HG02588 (cell line): ENCODE results near the gene SRPK1.
"Not testable (repeated sequence)": the region's sequence is repeated elsewhere in the genome, so short reads cannot be mapped to it uniquely, and the experiment has no call there.

Experiments used
- ATAC-seq: cut with Tn5 transposase; IDR thresholded peaks from one replicate; pipeline ENCODE4 v1.9.1; 2021; ENCODE audit warnings: mild to moderate bottlenecking, moderate library complexity; ENCODE audit not compliant: unreplicated experiment

SRPK1 gene

DNA sequence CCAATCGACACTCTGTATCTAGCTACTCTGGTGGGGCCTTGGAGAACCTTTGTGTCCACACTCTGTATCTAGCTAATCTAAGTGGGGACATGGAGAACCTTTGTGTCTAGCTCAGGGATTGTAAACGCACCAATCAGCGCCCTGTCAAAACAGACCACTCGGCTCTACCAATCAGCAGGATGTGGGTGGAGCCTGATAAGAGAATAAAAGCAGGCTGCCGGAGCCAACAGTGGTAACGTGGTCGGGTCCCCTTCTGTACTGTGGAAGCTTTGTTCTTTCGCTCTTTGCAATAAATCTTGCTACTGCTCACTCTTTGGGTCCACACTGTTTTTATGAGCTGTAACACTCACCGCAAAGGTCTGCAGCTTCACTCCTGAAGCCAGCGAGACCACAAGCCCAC lies 11.0 kb upstream of the SRPK1 start:
- not testable (repeated sequence) for ATAC-seq

DNA sequence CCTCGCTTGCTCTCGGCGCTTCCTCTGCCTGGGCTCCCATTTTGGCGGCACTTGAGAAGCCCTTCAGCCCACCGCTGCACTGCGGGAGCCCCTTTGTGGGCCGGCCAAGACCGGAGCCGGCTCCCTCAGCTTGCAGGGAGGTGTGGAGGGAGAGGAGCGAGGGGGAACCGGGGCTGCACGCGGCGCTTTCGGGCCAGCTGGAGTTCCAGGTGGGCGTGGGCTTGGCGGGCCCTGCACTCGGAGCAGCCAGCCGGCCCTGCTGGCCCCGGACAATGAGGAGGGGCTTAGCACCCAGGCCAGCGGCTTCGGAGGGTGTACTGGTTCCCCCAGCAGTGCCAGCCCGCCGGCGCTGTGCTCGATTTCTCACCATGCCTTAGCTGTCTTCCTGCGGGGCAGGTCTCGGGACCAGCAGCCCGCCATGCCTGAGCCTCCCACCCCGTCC lies 10.2 kb upstream of the SRPK1 start:
- no peak for ATAC-seq

DNA sequence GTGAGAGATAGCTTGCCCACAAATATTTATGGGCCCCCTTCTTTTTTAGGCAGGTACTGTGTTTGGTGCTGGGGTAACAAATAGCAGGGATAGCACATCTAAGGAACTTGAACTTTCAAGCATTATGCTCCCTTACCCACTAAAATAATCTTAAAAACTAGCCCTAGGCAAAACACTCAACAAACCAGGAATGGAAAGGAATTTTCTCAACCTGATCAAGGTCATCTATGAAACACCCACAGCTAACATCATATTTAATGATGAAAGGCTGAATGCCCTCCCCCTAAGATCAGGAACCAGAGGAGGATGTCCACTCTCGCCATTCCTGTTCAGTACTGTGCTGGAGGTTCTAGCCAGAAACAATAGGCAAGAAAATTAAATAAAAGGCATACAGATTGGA lies 8.7 kb upstream of the SRPK1 start:
- ATAC-seq = no peak

DNA sequence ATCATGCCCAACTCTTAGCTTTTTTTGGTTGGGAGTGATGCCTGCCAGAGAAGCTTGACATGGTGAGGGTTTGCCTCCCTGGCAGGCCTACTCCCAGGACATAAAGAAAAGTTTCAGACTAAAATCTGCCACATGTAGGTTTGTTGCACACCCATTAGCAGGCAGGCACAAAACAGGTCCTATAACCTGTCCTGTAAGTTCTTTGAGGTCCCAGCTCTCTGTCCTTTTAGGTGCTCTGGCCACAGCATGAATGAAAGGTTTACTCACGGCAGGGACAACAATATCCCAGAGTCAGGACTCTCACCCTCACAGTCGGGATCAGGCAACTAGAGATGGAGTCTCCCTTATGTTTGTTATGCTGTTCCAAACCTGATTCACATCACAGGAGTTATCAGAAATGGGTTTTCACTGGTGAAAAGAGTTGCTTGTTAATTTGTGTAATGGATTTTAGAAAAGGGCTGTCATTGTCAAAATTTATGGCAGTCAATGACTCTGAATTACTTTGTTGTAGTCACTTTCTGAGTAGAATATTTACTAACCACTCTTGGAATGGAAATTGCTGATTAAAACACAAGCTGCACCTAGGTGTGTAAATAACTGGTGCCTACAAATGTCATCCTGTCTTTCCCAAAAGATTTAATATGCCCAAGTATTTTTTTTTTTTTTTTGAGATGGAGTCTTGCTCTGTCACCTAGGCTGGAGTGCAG lies 5.8 kb upstream of the SRPK1 start:
- no peak for ATAC-seq

DNA sequence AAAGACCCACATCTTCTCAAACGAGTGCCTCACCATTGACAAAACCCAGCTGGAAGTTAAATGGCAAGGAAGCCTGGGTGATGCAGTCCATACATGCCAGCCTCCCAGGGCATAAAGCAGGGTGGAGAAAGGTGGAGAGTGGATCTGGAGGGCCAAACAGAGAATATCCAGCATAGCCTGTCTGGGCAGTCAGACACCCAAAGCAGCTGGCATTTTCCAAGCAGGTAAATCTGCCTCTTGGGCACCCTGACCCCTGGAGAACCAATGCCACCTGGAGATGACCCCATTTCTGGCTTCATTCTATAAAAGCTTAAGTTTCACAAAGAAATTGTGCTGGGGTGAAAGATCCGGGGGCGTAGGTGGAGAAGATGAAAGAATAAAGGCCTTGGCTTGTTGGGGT lies 5.1 kb upstream of the SRPK1 start:
- no peak for ATAC-seq

DNA sequence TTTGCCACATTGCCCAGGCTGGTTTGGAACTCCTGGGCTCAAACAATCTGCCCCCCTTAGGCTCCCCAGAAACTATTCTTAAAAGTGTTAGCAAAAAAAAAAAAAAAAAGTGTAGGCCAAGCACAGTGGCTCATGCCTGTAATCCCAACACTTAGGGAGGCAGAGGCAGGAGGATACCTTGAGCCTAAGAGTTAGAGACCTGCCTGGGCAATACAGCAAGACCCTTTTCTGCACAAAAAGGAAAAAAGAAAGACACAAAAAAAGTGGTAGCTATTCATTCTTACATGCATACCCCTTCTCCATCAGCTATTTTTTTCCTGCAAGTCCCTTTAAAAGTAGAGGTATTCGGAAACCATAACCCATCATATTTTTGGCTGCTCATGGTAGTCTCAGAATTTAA lies 3.2 kb upstream of the SRPK1 start:
- ATAC-seq = no peak

DNA sequence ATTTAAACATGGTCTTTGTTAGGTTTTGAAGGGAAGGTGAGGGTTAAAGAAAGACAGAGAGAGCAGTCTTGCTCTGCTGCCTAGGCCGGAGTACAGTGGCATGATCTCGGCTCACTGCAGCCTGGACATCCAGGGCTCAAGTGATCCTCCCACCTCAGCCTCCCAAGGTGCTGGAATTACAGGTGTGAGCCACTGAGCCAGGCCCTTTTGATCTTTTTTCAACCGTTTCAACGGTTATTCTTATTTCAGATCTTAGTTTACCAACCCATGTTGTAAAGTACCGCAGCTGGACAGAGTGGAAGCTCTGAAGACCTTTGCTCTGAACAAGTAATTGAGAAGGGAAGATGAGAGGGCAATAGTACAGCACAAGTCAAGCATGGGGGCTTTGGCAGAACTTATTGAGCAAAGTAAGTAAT lies 1.2 kb upstream of the SRPK1 start:
- no peak for ATAC-seq

DNA sequence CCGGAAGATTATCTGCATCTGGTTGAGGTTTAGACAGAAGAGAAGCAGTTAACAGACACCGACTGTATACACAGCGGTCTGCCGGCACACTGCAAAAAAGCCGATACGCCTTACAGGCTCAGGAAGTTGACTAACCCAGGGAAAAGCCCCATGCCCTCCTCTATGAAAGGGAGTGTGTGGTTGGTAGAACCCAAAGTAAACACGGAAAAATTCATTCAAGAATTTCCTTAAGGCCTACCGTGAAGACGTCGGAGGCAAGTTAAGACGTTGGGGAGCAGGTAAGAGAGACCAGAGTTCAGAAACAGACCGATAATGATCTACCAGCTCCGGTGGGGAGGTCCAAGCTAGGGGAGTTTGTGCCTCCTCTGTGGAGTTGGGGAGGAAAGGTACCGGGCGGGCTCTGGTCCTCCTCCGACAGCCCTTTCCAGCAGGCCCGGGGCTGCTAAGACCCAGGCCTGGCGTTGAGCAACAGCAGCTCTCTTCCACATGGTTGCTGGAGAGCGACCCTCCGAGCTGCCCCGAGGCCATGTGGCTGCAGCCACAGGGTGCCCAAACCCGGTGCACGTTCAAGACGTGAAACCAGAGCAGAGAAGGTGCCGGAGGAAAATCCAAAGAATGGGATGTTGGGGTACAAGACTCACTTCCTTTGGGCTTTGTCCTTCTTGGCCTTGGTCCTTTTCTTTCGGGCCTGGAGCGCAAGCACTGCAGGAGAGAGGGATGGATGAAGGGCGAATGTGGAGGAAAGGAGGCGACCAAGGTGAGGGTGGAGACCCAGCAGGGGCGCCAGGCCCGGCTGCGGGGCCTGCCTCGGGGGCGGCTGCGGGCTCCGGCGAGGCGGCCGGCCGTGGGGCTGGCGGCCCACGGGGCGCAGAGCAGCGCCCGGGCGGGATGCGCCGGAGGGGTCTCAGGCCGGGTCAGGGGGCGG lies 809 bp downstream of the SRPK1 start:
- ATAC-seq = peak; percentile 31

DNA sequence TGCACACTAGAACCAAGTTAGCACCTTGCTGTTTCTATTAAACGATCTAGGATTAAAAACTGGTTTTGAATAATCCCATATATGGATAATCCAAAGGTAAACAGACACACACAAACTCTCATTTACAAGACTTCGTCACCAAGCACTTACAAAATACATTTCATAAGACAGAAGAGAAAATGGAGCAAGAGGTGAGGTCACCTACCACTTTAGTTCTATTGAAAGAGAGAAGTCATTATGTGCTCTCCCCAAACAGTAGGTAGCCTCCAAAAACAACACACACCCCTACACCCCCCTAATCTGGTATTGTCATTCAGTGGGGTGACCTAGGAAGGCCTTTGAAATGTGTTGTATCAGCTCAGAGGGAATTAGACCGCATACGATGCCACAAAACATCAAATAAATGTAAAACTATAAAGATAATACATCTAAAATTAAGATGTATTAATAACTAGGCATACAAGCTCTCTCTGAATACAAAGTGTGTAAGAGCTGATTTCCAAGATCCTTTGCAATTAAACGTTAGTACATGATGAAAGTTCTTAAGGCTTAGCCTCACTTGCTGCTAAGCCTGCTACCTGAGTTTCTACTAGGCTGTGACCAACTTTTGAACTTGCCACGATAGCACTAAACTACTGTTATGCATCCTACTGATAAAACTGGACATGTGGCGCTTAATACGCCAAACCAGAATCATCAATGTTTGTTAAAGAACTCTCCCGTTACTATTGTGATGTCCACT lies 1.6 kb downstream of the SRPK1 start:
- ATAC-seq = no peak

DNA sequence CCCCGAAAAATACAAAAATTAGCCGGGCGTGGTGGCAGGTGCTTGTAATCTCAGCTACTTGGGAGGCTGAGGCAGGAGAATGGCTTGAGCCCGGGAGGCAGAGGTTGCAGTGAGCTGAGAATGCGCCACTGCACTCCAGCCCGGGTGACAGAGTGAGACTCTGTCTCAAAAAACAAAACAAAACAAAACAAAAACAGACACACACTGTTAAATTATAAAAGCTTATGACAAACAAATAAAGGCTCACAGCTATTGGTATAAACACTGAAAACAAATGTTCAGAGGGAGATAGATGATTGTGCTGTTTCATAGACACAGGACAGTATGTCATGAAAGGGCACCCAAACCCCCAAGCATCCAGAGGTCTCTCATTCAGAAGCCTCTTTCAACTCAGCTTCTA lies 4.0 kb downstream of the SRPK1 start:
- ATAC-seq = not testable (repeated sequence)

DNA sequence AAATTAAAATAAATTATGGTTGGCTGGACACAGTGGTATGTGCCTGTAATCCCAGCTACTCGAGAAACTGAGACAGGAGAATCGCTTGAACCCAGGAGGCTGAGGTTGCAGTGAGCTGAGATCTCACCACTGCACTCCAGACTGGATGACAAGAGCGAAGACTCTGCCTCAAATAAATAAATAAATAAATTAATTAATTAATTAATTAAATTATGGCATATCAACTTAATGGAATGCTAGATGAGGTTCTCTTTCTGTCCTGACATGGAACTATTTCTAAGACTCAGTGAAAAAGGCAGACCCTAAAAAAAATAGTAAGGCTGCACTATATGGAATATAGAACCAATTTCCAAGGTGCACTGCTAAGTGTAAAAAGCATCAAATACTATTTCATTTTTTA lies 4.8 kb downstream of the SRPK1 start:
- ATAC-seq = no peak

DNA sequence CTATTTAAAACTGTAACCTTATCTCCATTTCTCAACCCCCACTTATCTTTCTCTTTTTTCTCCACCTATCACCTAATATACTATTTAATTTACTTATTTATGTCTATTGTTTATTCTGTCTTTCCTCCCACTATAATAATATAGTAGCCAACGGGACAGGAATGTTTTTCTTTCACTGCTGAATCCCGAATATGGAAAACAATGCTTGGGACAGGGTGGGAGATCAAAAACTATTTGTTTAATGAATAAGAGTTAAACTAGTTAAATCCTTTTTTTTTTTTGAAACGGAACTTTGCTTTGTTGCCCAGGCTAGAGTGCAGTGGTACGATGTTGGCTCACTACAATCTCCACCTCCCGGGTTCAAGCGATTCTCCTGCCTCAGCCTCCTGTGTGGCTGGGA lies 6.4 kb downstream of the SRPK1 start:
- ATAC-seq = no peak

DNA sequence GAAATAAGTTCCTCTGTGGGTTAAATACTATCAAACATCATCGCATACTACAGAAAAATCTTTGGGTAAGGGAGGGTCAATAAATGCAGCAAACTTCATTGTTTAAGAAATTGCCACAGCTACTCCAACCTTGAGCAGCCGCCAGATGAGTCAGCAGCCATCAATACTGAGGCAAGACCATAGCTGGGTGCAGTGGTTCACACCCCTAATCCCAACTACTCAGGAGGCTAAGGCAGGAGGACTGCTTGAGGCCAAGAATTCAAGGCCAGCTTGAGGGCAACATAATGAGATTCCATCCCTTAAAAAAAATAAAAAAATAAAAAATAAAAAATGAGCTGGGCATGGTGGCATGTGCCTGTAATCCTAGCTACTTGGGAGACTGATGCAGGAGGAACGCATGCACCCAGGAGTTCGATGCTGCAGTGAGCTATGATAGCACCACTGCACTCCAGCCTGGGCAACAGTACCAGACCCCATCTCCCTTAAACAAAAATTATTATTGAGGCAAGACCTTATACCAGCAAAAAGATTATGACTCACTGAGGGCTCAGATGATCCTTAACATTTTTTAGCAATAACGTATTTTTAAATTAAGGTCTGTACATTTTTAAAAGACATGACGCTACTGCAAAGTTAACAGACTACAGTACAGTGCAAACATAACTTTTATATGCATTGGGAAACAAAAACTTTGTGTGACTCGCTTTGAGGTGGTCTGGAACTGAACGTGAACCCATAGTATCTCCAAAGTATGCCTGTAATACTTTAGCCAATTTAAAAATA lies 8.8 kb downstream of the SRPK1 start:
- no peak for ATAC-seq

DNA sequence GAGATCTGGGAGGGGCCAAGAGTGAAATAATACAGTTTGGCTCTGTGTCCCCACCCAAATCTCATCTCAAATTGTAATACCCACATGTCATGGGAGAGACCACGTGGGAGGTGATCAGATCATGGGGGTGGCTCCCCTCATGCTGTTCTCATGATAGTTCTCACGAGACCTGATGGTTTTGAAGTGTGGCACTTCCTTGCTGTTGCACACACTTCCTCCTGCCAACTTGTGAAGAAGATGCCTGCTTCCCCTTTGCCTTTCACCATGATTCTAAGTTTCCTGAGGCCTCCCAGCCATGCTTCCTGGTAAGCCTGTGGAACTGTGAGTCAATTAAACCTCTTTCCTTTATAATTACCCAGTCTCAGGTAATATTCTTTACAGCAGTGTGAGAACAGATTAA lies 11.3 kb downstream of the SRPK1 start:
- not testable (repeated sequence) for ATAC-seq

DNA sequence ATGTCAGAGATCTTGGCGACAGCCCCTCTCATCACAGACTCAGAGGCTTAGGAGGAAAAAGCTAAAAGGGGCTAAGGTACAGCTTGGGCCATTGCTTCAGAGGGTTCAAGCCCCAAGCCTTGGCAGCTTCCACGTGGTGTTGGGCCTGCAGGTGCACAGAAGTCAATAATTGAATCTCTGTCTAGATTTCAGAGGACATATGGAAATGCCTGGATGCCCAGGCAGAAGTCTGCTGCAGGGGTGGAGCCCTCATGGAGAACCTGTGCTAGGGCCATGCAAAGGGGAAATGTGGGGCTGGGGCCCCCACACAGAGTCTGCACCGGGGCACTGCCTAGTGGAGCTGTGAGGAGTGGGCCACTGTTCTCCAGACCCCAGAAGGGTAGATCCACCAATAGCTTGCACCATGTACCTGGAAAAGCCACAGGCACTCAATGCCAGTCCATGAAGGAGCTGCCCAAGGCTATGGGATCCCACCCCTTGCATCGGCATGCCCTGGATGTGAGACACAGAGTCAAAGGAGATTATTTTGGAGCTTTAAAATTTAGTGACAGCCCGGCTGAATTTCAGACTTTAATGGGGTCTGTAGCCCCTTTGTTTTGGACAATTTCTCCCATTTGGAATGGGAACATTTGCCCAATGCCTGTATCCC lies 12.0 kb downstream of the SRPK1 start:
- not testable (repeated sequence) for ATAC-seq

DNA sequence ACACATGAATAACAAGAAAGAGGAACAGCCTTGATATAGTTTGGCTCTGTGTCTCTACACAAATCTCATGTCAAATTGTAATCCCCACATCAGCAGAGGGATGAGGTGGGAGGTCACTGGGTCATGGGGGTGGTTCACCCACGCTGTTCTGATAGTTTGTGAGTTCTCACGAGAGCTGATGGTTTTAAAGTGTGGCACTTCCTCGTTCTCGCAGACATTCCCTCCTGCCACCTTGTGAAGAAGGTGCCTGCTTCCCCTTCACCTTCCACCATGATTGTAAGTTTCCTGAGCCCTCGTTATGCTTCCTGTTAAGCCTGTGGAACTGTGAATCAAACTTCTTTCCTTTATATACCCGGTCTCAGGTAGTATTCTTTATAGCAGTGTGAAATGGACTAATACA lies 13.1 kb downstream of the SRPK1 start:
- no peak for ATAC-seq

DNA sequence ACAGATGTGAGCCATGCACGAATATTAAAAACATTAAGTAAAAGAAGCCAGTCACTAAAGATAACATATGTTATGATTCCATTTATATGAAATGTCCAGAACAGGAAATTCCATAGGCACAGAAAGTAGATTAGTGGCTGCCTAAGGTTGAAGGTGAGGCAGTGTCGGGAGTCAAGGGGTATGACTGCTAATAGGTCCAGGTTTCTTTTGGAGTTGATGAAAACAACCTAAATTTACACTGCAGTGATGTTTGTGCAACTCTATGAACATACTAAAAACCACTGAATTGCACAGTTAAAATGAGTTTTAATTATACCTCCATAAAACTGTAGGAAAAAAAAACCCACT lies 14.4 kb downstream of the SRPK1 start:
- no peak for ATAC-seq

DNA sequence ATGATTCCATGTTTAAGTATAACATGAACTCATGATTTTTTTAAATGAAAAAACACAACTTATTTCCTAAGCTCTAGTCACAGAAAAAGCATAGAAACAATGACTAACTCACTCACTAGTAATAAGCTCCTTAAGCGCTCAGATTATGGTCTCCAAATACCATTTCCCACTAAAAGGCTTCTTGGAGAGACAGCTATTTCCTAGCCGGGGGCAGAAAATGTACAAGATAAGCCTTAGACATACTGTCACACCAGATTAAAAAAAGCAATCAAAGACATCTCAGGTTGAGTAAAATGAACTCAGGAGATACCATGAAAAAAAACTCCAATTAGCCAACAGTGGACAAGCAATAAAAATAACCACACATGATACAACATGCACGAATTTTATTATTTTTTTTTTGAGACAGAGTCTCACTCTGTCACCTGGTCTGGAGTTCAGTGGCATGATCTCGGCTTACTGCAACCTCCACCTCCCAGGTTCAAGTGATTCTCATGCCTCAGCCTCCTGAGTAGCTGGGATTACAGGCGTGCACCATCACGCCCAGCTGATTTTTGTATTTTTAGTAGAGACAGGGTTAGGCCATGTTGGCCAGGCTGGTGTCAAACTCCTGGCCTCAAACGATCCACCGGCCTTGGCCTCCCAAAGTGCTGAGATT lies 14.9 kb downstream of the SRPK1 start:
- ATAC-seq = no peak

DNA sequence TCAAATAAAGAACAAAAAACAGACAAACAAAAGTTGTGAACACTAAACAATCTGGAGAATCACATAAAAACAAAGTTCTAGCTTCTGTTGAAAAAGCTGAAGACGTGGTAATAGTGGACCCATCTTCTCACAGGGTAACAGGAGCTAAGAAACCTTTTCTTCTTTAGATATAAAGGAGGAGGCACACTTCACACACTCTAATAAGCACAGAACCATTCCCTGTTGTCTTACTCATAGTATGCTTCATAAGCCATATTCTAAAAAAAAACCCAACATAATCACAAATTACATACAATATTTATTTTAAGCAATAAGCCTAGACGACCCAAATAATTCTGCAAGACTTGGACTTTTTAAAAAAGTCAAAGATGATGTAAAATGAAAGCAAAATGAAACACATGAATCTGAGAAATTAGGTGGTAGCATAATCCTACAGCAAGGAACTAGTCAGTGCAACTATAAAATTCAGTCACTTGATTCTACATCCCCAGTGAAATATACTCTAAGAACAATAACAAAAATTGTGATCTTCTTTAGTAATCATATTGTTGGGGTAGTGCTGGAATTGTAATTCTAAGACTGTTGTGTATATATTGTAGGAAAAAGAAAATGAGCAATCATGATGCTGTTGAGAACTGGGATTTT lies 15.6 kb downstream of the SRPK1 start:
- ATAC-seq = no peak
